Activated CD4-positive, alpha-beta T cell treated with anti-CD3 and anti-CD28 coated beads for 24 hours (primary cell): Measurements from ENCODE around the gene C6orf58.
"Not testable (repeated sequence)": the region's sequence is repeated elsewhere in the genome, so short reads cannot be mapped to it uniquely, and the experiment has no call there.

Experiments used
- DNase-seq, 2 donors: peaks; one replicate each; pipeline ENCODE4 v3.0.0-alpha.2; 2020; ENCODE audit warnings: low read depth in 2 of 2

The C6orf58 gene

DNA sequence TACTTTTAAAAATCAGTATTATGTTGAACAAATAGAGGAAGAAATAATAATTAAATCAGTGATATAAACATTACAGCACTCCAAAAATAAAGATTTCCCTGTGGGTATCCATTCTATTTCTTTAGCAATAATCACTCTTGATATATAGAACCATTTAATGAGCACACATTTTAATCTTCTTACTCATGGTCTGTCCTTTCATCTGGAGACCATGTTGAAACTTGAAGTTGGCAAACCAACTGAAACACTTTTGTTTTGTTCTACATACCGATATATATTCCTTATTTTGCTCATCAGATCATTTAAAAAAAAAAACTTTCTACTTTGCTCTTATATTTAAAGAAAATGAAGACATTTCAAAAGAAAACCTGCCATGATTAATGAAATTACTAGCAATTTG is 13.4 kb downstream of the C6orf58 start:
- no peak for DNase-seq

DNA sequence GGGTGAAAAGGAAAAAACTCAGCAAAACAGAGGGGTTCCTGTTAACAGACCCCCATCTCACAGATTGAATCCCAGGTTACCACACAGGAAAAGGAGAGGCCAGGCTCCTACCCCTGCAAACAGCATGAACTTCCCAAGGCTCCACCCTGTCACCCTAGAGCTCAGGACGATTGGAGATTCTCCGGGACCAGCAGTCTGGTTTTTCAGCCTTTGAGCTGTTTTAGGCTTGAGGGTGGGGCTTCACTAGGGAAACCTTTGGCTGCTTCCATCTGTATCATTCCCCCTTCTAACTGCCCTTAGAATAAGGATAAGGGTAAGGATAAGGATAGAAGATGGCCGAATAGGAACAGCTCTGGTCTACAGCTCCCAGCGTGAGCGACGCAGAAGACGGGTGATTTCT is 16.0 kb downstream of the C6orf58 start:
- no peak for DNase-seq

DNA sequence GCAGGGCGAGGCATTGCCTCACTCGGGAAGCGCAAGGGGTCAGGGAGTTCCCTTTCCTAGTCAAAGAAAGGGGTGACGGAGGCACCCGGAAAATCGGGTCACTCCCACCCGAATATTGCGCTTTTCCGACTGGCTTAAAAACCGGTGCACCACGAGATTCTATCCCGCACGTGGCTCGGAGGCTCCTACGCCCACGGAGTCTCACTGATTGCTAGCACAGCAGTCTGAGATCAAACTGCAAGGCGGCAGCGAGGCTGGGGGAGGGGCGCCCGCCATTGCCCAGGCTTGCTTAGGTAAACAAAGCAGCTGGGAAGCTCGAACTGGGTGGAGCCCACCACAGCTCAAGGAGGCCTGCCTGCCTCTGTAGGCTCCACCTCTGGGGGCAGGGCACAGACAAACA is 16.5 kb downstream of the C6orf58 start:
- DNase-seq = not testable (repeated sequence)

GRCh38 chr6:127606131-127606562 is 29.2 kb downstream of the C6orf58 start:
- no peak for DNase-seq

- no peak for DNase-seq
Observed at GRCh38 chr6:127608554-127609270, 31.7 kb downstream of the C6orf58 start.

DNA sequence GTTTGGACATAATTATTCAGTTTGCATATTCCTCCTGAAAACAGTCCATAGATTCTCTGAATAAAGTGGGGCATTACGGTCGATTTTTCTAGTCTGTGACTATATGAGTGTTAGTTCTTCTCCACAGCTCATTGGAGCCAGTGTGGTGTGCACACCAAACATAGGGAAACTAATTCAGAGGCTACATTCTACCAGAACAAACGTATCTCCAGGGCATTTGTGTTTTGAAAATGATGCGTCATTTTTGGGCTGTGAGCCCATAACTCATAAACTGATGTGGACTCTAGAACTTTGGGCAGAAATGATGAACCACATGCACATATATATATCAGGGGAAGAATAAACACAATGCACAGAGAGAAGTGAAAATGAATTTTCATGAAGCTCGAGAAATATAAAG is 41.8 kb downstream of the C6orf58 start:
- DNase-seq = no peak

DNA sequence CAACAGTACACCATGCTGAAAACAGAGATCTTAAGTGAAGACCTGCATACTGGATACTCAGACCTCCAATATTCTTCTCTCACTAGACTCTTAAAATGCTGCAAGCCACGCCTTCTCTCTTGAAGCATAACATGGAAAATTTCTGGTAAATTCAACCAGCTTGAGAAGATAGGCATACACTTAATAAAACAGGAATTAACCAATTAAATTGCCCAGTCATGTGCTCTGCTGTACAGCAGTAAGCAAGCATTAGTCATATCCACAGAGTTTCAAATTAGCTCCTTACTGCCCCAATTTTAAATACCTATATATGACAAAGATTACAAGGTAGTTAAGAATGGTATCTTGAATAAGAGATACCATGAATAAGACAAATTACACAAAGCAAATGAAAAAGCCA is 53.8 kb downstream of the C6orf58 start:
- no peak for DNase-seq

DNA sequence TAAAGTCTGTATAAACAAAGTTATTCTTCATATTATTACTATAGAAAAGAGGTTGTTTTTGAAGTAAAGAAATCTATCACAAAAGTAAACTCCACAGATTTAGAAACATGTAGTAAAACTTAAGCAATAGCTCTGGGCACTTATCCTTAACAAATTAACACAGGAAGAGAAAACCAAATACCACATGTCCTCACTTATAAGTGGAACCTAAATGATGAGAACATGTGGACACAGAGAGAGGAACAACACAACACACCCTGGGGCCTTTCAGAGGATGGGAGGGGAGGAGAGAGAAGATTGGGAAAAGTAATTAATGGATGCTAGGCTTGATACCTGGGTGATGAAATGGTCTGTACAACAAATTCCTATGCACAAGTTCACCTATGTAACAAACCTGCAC is 57.2 kb downstream of the C6orf58 start:
- DNase-seq = no peak

DNA sequence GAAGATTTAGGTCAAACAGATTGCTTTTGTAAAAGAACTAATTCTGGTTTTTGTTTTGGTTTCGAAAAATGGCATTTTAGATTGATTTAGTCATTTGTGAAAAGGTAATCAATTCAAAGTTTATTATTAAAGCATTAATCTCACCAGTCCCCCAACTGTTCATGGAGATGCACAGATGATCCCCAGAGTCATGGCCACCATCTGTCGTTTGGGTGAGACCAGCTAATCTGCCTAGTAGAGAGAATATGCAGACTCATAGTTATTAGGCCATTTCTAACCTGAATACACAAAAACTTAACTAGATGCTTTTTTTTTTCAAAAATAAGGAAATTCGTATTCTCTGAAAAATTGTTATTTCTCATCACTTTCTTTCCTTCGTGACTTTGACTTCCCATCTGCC is 58.1 kb downstream of the C6orf58 start:
- no peak for DNase-seq

DNA sequence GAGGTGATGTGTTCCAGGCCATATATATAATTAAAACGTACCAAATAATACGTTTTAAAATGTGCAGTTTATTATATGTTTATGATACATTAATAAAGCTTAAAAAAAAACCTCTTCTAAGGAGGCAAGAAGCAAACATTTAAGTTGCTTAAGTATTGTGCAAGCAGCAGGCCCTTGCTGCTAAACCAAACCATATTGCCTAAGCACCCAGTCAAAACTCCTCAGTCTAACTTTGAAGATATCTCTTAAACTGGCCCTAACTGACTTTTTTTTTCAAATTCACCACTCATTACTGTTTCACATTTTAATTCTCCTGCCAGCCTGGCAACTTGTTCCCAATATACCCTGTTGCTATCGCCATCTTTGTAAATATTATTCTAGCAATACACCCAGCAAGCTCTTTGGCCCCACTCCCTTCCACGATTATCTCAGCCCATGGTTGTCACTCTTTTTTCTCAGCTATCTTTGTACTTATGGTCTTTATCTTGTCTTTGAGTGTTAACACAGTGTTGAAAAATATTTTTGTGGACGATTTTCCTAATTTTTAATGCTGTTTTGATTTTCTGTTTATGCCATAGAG is 60.9 kb downstream of the C6orf58 start:
- no peak for DNase-seq
